ENCODE measurements around the gene MEIOSIN. TPM values are rescaled to one million over a fixed set of nuclear protein-coding genes. Genes with fewer than 3 reads are reported as not detected.

Gene MEIOSIN
- total and polyA plus RNA-seq, 2 of the 13 experiments (the other 11 are each of a cell fraction or from before 2014, with no cell fraction given): not detected

GRCh38 chr19:45768984-45769782 is 35.9 kb downstream of the MEIOSIN start, which contains the start of gene SIX5 (continued):
- TF ChIP-seq SYNCRIP (IDR thresholded peaks at IDR 0.05; ENCODE audit: insufficient read depth, low read depth, low read length) (no peak), KLF12 (CRISPR knock-in tag; IDR thresholded peaks at IDR 0.05; ENCODE audit: borderline replicate concordance) (no peak), KDM2A (CRISPR knock-in tag; IDR thresholded peaks at IDR 0.05; ENCODE audit: borderline replicate concordance, low read depth) (peak; percentile 92), PHF5A (CRISPR knock-in tag; IDR thresholded peaks at IDR 0.05; ENCODE audit: low read depth, unreplicated experiment) (peak; percentile 88), HMGXB4 (CRISPR knock-in tag; IDR thresholded peaks at IDR 0.05; ENCODE audit: borderline replicate concordance in 1 of 2, low read depth in 1 of 2) (peak in 1 of 2 experiments; percentile 79; a peak in 1 of 4 replicates), ZNF562 (CRISPR knock-in tag; IDR thresholded peaks at IDR 0.05; ENCODE audit: borderline replicate concordance) (no peak), ZSCAN29 (CRISPR knock-in tag; conservative IDR thresholded peaks at IDR 0.05) (0 out of 2 replicates have a peak, but pooled peaks have one; percentile 20), ZNF143 (CRISPR knock-in tag; IDR thresholded peaks at IDR 0.05) (peak; percentile 58), ZNF850 (CRISPR knock-in tag; conservative IDR thresholded peaks at IDR 0.05) (no peak), KLF16 (CRISPR knock-in tag; IDR thresholded peaks at IDR 0.05) (peak in 1 of 2 experiments; percentile 91; a peak in 2 of 4 replicates), YEATS2 (CRISPR knock-in tag; IDR thresholded peaks at IDR 0.05; ENCODE audit: borderline replicate concordance) (peak; percentile 68; the same call in 1 of the 2 replicates), RORA (CRISPR knock-in tag; IDR thresholded peaks at IDR 0.05) (no peak), CREM (IDR thresholded peaks at IDR 0.05) (no peak), CREM (CRISPR knock-in tag; IDR thresholded peaks at IDR 0.05) (no peak), MTF2 (CRISPR knock-in tag; IDR thresholded peaks at IDR 0.05; ENCODE audit: borderline replicate concordance) (no peak), MED1 (CRISPR knock-in tag; IDR thresholded peaks at IDR 0.05) (peak; percentile 80), ZBTB10 (CRISPR knock-in tag; IDR thresholded peaks at IDR 0.05; ENCODE audit: borderline replicate concordance) (peak; percentile 88), PAWR (CRISPR knock-in tag; IDR thresholded peaks at IDR 0.05; ENCODE audit: borderline replicate concordance) (no peak), GPN1 (CRISPR knock-in tag; IDR thresholded peaks at IDR 0.05; ENCODE audit: borderline replicate concordance) (0 out of 2 replicates have a peak, but pooled peaks have one; percentile 63), ZNF547 (CRISPR knock-in tag; IDR thresholded peaks at IDR 0.05) (no peak), TCF7L2 (IDR thresholded peaks at IDR 0.05; ENCODE audit: low read depth, low read length) (no peak), SIX1 (CRISPR knock-in tag; IDR thresholded peaks at IDR 0.05; ENCODE audit: borderline replicate concordance) (0 out of 2 replicates have a peak, but pooled peaks have one; percentile 26), ZNF556 (CRISPR knock-in tag; IDR thresholded peaks at IDR 0.05; ENCODE audit: borderline replicate concordance) (no peak), TIGD3 (CRISPR knock-in tag; IDR thresholded peaks at IDR 0.05; ENCODE audit: borderline replicate concordance) (no peak)

All from HepG2 (cell line).